NCI-H146 treated with DMSO at 0.1 percent for 48 hours (cell line): ENCODE data around the gene EMX1.
A peak's percentile ranks its signal among the peaks of the same experiment; 100 is the strongest.

Experiments
- DNase-seq: peaks from one replicate; lab custom pipeline; 2025; ENCODE audit not compliant: unreplicated experiment; lab: John Stamatoyannopoulos, UW

Gene EMX1

DNA sequence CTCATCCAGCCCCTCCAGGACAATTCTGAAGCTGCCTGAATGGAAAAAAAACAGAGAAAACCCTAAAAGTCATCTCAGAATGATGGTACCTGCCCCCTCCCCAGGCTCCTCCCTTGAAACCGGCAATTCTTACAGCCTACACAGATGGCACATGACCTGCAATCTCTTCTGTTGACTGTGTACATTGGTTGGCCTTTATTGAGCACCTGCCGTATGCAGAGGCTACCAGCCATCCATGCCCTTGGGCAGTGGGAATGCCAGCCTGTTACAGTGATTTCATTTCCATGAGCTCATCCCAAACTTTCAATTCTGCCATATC, 57.1 kb downstream of the EMX1 start:
- no peak for DNase-seq

DNA sequence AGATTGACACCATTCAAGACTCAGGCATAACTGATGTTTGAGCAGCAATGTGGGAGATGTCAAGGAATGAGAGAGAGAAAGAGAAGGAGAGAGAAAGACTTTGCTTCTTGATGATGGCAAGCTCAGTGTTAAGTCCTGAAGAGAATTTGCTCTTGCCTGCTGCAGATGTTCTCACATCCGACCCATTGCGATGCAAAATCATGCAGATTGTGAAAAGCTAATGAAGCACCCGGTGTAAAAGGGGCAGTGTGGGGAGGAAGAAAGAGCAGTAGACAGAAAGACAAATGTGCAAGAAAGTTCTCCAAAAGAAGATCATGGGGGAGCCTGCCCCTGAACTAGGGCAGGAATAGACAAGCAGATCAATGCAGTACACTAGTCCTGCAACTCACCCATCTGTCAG, 57.7 kb downstream of the EMX1 start:
- DNase-seq = no peak

- no peak for DNase-seq
These were observed 62.6 kb downstream of the EMX1 start for GRCh38 chr2:72979896-72980295.

GRCh38 chr2:72980535-72981217, 63.4 kb downstream of the EMX1 start:
- DNase-seq = no peak

DNA sequence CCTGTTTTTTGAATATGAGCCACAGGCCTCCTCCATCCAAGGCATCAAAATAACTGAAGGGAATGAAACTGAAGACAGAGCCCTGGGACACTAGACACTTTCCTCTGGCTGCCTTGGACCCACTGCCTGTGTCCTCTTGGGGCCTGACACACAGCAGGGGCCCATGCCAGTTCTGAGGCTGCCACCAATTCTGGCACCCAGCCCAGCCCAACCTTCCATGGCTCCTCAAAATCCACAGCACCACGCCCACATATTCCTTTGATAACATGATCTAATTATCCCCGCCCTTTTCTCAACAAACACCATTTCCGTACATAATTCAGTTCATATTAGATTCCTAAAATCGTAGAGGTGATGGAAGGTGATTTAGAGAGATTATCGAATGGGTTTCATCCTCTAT, 64.2 kb downstream of the EMX1 start:
- no peak for DNase-seq

DNA sequence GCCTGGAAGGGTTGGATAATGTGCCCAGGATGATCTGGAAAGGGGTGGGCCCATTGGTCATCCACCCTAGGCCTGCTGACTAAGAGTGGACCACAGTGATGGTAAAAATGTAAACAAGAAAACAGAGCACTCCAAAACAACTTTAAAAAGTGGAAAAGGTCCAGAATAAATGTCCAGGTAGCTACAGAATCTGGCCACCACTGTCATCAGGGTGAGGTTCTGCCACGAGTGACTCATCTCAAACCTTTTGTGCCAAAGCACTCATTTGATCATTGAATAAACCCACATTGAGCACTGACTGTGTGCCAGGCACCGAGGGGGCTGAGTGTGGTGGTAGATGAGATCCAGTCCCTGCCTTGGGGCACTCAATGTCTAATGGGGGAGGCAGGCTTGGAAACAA, 64.9 kb downstream of the EMX1 start:
- no peak for DNase-seq

DNA sequence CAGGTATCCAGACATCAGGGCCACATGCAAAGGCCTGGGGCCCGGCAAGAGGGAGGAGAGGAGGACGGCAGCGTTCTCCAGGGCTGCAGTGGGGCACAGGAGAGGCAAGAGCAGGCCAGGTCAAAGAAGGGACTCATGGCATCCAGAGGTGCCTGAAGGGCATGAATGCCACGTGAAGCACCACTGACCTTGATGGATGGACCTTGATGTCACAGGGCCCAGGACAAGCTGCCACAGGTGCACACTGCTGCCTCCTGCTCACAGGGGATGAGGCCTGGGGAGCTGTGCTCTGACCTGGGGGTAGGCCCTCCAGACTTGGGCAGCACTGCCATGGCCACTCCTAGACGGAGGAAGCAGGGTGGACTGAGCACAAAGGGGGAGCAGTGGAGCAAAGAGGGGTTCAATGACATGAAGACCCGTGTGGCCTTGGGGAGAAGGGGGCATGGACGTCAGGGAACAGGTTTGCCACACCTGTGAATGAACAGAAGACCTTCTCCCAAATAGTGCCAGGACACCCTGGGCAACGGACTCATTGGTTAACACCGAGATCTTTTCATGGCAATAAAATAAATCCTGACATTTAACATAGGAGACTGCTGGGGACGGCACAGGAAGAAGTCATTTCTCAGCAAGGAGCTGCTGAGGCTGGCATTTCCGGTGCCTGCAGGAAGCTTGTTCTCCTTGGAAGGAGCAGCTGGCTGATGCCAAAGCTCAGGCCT, 65.6 kb downstream of the EMX1 start:
- DNase-seq = no peak

GRCh38 chr2:72983500-72984161, 66.3 kb downstream of the EMX1 start:
- DNase-seq = peak; percentile 96

DNA sequence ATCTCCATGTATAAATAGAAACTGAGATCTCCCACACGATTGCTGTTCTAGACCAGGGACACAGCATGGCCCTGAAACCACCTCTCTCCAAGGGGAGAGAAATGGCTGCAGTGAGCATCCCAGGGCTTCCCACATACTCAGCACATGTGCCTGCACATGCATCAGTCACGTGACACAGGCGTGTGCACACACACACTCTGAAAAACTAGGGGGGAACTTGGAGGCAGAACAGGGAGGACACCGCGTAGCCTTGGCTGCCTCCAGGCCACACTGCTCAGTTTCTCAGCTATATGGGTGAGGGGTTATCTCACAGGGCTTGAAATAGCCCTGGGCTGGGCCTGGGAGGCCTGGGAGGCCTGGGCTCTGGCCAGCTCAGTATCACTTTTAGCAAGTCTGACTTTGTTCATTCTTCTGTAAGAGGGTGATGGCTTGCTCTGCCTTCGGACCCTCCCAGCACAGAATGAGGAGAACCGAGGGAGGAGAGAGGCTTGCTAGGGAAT, 66.9 kb downstream of the EMX1 start:
- DNase-seq = no peak
